GM23338 (cell line): ENCODE results near the gene EFEMP1. TPM values are rescaled to one million over a fixed set of nuclear protein-coding genes. Genes with fewer than 3 reads are reported as not detected.
"Not testable (repeated sequence)": the region's sequence is repeated elsewhere in the genome, so short reads cannot be mapped to it uniquely, and the experiment has no call there.

Experiments used
- ATAC-seq: fragments of 200-7000 bp; cut with Tn5 transposase; 3 replicates; pipeline ENCODE4 v1.9.1; 2020
- DNase-seq: peaks from one replicate; pipeline ENCODE4 v3.0.0-alpha.2; 2015; ENCODE audit warnings: low spot score
- H2AFZ ChIP-seq: fragments of 200-600 bp; sonication (generic); 2 replicates; pipeline ENCODE4 v1.8.0; 2016; ENCODE audit warnings: antibody characterized with exemption, mild to moderate bottlenecking, moderate library complexity
- H3F3A ChIP-seq: fragments of 200-600 bp; sonication (generic); replicated peaks from 2 replicates; pipeline ENCODE4 v1.8.0; 2017; ENCODE audit warnings: antibody characterized with exemption, mixed run types, low read depth
- H3K27ac ChIP-seq: fragments of 200-600 bp; sonication (generic); 2 replicates; pipeline ENCODE4 v1.6.1; 2016; ENCODE audit warnings: low read depth
- H3K27me3 ChIP-seq: fragments of 200-600 bp; sonication (generic); 2 replicates; pipeline ENCODE4 v1.8.0; 2016; ENCODE audit warnings: mild to moderate bottlenecking, mixed run types, moderate library complexity; ENCODE audit not compliant: insufficient read depth
- H3K36me3 ChIP-seq: fragments of 200-600 bp; sonication (generic); 2 replicates; pipeline ENCODE4 v1.8.0; 2016; ENCODE audit warnings: mild to moderate bottlenecking; ENCODE audit not compliant: insufficient read depth
- H3K4me1 ChIP-seq: fragments of 200-600 bp; sonication (generic); 2 replicates; pipeline ENCODE4 v1.8.0; 2016; ENCODE audit warnings: mild to moderate bottlenecking, moderate library complexity; ENCODE audit not compliant: insufficient read depth
- H3K4me2 ChIP-seq: fragments of 200-600 bp; sonication (generic); 2 replicates; pipeline ENCODE4 v1.7.1; 2017; ENCODE audit warnings: mixed run types
- H3K4me3 ChIP-seq: fragments of 200-600 bp; sonication (generic); 2 replicates; pipeline ENCODE4 v1.6.1; 2016; ENCODE audit warnings: mixed run types
- H3K79me2 ChIP-seq: fragments of 200-600 bp; sonication (generic); replicated peaks from 2 replicates; pipeline ENCODE4 v1.8.0; 2017; ENCODE audit warnings: mild to moderate bottlenecking; ENCODE audit not compliant: insufficient read depth
- H3K9me2 ChIP-seq: fragments of 200-600 bp; sonication (generic); 2 replicates; pipeline ENCODE4 v1.8.0; 2017; ENCODE audit not compliant: insufficient read depth
- H4K20me1 ChIP-seq: fragments of 200-600 bp; sonication (generic); replicated peaks from 2 replicates; pipeline ENCODE4 v1.8.0; 2017; ENCODE audit warnings: mild to moderate bottlenecking; ENCODE audit not compliant: insufficient read depth
- H3K27ac Mint-ChIP-seq: 2 replicates; pipeline ENCODE4 v1.8.0; 2020; ENCODE audit warnings: inconsistent platforms, mild to moderate bottlenecking, moderate library complexity, mixed read lengths
- H3K27me3 Mint-ChIP-seq: 3 replicates; pipeline ENCODE4 v1.8.0; 2022; ENCODE audit warnings: low read depth, mild to moderate bottlenecking, moderate library complexity, mixed read lengths, inconsistent platforms; ENCODE audit not compliant: insufficient read depth, poor library complexity
- H3K36me3 Mint-ChIP-seq: 3 replicates; pipeline ENCODE4 v1.8.0; 2021; ENCODE audit warnings: low read depth, mild to moderate bottlenecking, inconsistent platforms, moderate library complexity, mixed read lengths
- H3K4me1 Mint-ChIP-seq: 3 replicates; pipeline ENCODE4 v1.8.0; 2020; ENCODE audit warnings: mild to moderate bottlenecking, inconsistent platforms, mixed read lengths
- H3K4me3 Mint-ChIP-seq: 3 replicates; pipeline ENCODE4 v1.8.0; 2021; ENCODE audit warnings: moderate library complexity, mild to moderate bottlenecking, inconsistent platforms, mixed read lengths
- H3K9me3 Mint-ChIP-seq: 3 replicates; pipeline ENCODE4 v1.8.0; 2020; ENCODE audit warnings: moderate library complexity, mild to moderate bottlenecking, inconsistent platforms, mixed read lengths
- CREB1 ChIP-seq: fragments of 250-450 bp; sonication (Bioruptor Pico); IDR thresholded peaks from 2 replicates; pipeline ENCODE4 v1.5.0; 2020; ENCODE audit warnings: low read depth, mild to moderate bottlenecking, moderate library complexity
- CTCF ChIP-seq, 2 experiments: fragments of 200-600 bp in 1 of 2; sonication (generic) in 1 of 2; conservative IDR thresholded peaks; 2 replicates each; pipeline versions ENCODE4 v1.5.1 to v1.6.1; 2016 to 2017; ENCODE audit warnings: antibody characterized with exemption in 2 of 2, low read depth in 2 of 2, mild to moderate bottlenecking in 2 of 2, moderate library complexity in 1 of 2
- ETS1 ChIP-seq: IDR thresholded peaks from 2 replicates; pipeline ENCODE4 v1.6.1; 2016; ENCODE audit warnings: antibody characterized with exemption
- EZH2 ChIP-seq: fragments of 200-600 bp; sonication (generic); IDR thresholded peaks from one replicate; pipeline ENCODE4 v1.8.0; 2017; ENCODE audit warnings: antibody characterized with exemption, mild to moderate bottlenecking, low read depth; ENCODE audit not compliant: unreplicated experiment
- POLR2AphosphoS5 ChIP-seq: IDR thresholded peaks from 2 replicates; pipeline ENCODE4 v1.6.1; 2016; ENCODE audit warnings: antibody characterized with exemption, low read depth
- ZNF462 ChIP-seq: fragments of 250-450 bp; sonication (Bioruptor Pico); IDR thresholded peaks from 2 replicates; pipeline ENCODE4 v1.5.0; 2020; ENCODE audit warnings: mild to moderate bottlenecking, moderate library complexity
- polyA plus RNA-seq: library from polyadenylated mRNA; unstranded; fragments of >200 nt; fragmentation: Nextera tagmentation; extraction: Ambion mirVana; gene quantifications from 2 replicates; pipeline ENCODE4 v1.2.1, GENCODE V29; 2016
- total RNA-seq: library from RNA; depleted of rRNA; stranded (reverse); fragments of >200 nt; shearing (Covaris generic); gene quantifications from 2 replicates; pipeline ENCODE4 v1.2.3, GENCODE V29; 2014
- TF ChIP-seq, protein P1 (sequence below): IDR thresholded peaks from one replicate; pipeline ENCODE4 v1.6.1; 2018; ENCODE audit warnings: antibody characterized with exemption; ENCODE audit not compliant: unreplicated experiment

EFEMP1 gene
- total and polyA plus RNA-seq, 2 experiments from 2014 or later: 12.6 to 22.5 TPM

GRCh38 chr2:55838653-55839052 is 84.9 kb downstream of the EFEMP1 start (continued):
- no peak for TF ChIP-seq ZNF462
- no peak for TF ChIP-seq POLR2AphosphoS5

GRCh38 chr2:55838117-55838516 is 85.5 kb downstream of the EFEMP1 start:
- not testable (repeated sequence) for H3K9me3 Mint-ChIP-seq, H3K9me2 ChIP-seq, H3K27me3 Mint-ChIP-seq, DNase-seq, H3K27ac ChIP-seq, H3F3A ChIP-seq, H2AFZ ChIP-seq, H3K36me3 ChIP-seq, H3K4me3 Mint-ChIP-seq, H3K79me2 ChIP-seq, ATAC-seq, H3K4me2 ChIP-seq, H3K4me3 ChIP-seq, H3K36me3 Mint-ChIP-seq, H3K27me3 ChIP-seq, H4K20me1 ChIP-seq, H3K27ac Mint-ChIP-seq
- H3K4me1 ChIP-seq: peaks cover 19% of the 10 kb centered on the region
- H3K4me1 Mint-ChIP-seq: peaks cover 14% of the 10 kb centered on the region

GRCh38 chr2:55837073-55837472 is 86.5 kb downstream of the EFEMP1 start:
- no peaks in the 10 kb centered on the region for H3K9me2 ChIP-seq
- peak; percentile 65 for ATAC-seq
- H3K4me3 ChIP-seq: peak overlapping the region; percentile 22; the same call in 1 of the 2 replicates
- no peaks in the 10 kb centered on the region for H3K36me3 ChIP-seq
- no peaks in the 10 kb centered on the region for H3K27me3 ChIP-seq
- no peaks in the 10 kb centered on the region for H3K79me2 ChIP-seq
- H4K20me1 ChIP-seq: no peaks in the 10 kb centered on the region
- Mint-ChIP-seq H3K36me3 (no peaks in the 10 kb centered on the region; the same call in 1 of the 3 replicates), H3K4me1 (peaks cover 14% of the 10 kb centered on the region), H3K27me3 (no peaks in the 10 kb centered on the region), H3K9me3 (peaks cover 2% of the 10 kb centered on the region; the same call in 2 of the 3 replicates), H3K4me3 (no peak overlapping the region), H3K27ac (no peak overlapping the region)
- peaks cover 19% of the 10 kb centered on the region for H3K4me1 ChIP-seq
- TF ChIP-seq, protein P1, sequence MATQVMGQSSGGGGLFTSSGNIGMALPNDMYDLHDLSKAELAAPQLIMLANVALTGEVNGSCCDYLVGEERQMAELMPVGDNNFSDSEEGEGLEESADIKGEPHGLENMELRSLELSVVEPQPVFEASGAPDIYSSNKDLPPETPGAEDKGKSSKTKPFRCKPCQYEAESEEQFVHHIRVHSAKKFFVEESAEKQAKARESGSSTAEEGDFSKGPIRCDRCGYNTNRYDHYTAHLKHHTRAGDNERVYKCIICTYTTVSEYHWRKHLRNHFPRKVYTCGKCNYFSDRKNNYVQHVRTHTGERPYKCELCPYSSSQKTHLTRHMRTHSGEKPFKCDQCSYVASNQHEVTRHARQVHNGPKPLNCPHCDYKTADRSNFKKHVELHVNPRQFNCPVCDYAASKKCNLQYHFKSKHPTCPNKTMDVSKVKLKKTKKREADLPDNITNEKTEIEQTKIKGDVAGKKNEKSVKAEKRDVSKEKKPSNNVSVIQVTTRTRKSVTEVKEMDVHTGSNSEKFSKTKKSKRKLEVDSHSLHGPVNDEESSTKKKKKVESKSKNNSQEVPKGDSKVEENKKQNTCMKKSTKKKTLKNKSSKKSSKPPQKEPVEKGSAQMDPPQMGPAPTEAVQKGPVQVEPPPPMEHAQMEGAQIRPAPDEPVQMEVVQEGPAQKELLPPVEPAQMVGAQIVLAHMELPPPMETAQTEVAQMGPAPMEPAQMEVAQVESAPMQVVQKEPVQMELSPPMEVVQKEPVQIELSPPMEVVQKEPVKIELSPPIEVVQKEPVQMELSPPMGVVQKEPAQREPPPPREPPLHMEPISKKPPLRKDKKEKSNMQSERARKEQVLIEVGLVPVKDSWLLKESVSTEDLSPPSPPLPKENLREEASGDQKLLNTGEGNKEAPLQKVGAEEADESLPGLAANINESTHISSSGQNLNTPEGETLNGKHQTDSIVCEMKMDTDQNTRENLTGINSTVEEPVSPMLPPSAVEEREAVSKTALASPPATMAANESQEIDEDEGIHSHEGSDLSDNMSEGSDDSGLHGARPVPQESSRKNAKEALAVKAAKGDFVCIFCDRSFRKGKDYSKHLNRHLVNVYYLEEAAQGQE: no peak
- no peak for TF ChIP-seq ETS1
- TF ChIP-seq EZH2: no peak
- TF ChIP-seq CTCF (conservative IDR thresholded peaks at IDR 0.05; ENCODE audit: low read depth in 2 of 2): no peak
- TF ChIP-seq CREB1 (CRISPR knock-in tag): no peak
- TF ChIP-seq POLR2AphosphoS5: no peak
- peak; percentile 72 for DNase-seq
- H3F3A ChIP-seq: no peaks in the 10 kb centered on the region
- H3K4me2 ChIP-seq: peak overlapping the region; percentile 63; the same call in 1 of the 2 replicates
- H2AFZ ChIP-seq: peak overlapping the region; percentile 85
- H3K27ac ChIP-seq: no peak overlapping the region
